22Rv1 (cell line): ENCODE data around the gene GOLGA8B.

Source experiments
- ZFX ChIP-seq: fragments of 450-650 bp; IDR thresholded peaks from 2 replicates; pipeline ENCODE4 v1.6.1; 2017; ENCODE audit warnings: antibody characterized with exemption, borderline replicate concordance
- TF ChIP-seq, protein P1 (sequence below): fragments of 450-650 bp; IDR thresholded peaks from 2 replicates; pipeline ENCODE4 v1.5.1; 2017; ENCODE audit warnings: mild to moderate bottlenecking

DNA sequence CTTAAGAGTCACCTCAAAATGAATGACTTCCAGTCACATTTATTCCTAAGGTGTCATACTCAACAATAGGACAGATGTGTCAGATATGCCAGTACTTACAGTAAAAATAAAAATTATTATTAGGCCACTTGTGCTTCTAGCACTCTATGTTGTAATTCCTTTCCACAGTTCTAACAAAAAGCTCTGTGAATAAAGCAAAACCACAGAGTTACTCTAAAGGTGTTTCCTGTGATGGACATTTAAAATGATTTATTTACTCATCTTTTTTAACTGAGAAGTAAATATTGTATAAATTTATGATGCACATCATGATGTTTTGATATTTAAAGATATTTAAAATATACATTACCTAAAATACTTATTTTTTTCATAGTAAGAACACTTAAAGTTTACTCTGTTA is 13.9 kb upstream of the GOLGA8B start:
- TF ChIP-seq, protein P1, sequence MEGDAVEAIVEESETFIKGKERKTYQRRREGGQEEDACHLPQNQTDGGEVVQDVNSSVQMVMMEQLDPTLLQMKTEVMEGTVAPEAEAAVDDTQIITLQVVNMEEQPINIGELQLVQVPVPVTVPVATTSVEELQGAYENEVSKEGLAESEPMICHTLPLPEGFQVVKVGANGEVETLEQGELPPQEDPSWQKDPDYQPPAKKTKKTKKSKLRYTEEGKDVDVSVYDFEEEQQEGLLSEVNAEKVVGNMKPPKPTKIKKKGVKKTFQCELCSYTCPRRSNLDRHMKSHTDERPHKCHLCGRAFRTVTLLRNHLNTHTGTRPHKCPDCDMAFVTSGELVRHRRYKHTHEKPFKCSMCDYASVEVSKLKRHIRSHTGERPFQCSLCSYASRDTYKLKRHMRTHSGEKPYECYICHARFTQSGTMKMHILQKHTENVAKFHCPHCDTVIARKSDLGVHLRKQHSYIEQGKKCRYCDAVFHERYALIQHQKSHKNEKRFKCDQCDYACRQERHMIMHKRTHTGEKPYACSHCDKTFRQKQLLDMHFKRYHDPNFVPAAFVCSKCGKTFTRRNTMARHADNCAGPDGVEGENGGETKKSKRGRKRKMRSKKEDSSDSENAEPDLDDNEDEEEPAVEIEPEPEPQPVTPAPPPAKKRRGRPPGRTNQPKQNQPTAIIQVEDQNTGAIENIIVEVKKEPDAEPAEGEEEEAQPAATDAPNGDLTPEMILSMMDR, result no peak
- no peak for TF ChIP-seq ZFX
